ENCODE data around the gene PARD6B.

The PARD6B gene

GRCh38 chr20:50722424-50723155 lies 8.8 kb upstream of the PARD6B start:
- no peak for DNase-seq

- DNase-seq = no peak
These were observed 7.7 kb upstream of the PARD6B start for GRCh38 chr20:50723672-50724071.

GRCh38 chr20:50724112-50724725 lies 7.2 kb upstream of the PARD6B start:
- DNase-seq = no peak

- peak in 45 of 56 donors; percentile 9 to 89 (median 63) for DNase-seq
These were observed 6.3 kb upstream of the PARD6B start for GRCh38 chr20:50724851-50725723.

GRCh38 chr20:50725724-50726005 lies 5.7 kb upstream of the PARD6B start:
- DNase-seq = no peak

- DNase-seq = no peak
These were observed 4.2 kb upstream of the PARD6B start for GRCh38 chr20:50726955-50727791.

- DNase-seq = no peak
These were observed 3.4 kb upstream of the PARD6B start for GRCh38 chr20:50727792-50728485.

- no peak for DNase-seq
These were observed 2.8 kb upstream of the PARD6B start for GRCh38 chr20:50728486-50728980.

- DNase-seq = no peak
These were observed 2.2 kb upstream of the PARD6B start for GRCh38 chr20:50728981-50729874.

DNA sequence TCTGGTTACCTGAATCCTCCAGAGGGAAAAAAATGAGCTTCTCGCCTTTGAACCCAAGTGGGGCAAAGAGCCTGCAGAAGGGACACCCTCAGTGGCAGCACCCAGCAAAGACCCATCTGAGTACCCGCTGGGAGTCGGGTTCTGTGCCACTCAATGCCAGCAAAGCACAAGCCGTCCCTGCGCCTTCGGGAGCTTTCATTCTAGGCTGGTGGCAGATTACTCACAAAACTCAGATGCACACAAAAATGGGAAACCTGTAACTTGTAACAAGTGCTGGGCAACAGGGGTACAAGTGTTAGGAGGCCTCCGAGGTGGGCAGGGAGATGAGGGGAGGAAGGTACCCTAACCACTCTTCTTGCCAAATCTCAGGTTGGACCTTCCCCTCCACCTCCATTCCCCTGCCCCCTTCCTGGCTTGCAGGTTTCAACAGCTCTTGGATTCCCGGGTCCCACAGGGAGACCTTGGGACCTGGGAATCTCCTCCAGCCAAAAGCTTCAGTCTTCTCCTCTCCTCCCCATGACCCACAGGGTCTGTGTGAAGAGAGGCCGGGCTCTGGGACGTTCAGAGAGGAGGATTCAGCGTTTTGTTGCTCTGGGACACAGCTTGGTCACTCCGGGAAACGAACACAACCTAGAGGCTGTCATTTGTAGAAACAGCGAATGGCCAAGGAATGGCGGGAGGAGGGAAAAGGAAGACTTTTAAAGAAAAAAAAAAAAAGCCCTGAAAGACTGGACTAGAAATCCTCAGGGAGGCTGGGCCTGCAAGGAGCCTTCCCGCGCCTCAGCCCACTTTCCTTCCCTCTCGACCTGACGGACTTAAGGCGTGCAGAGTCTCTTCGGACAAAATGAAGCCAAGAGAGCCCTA lies 1.2 kb upstream of the PARD6B start:
- DNase-seq = peak in 1 of 56 donors; percentile 9

- DNase-seq = no peak
These were observed 670 bp upstream of the PARD6B start for GRCh38 chr20:50730765-50731054.

DNA sequence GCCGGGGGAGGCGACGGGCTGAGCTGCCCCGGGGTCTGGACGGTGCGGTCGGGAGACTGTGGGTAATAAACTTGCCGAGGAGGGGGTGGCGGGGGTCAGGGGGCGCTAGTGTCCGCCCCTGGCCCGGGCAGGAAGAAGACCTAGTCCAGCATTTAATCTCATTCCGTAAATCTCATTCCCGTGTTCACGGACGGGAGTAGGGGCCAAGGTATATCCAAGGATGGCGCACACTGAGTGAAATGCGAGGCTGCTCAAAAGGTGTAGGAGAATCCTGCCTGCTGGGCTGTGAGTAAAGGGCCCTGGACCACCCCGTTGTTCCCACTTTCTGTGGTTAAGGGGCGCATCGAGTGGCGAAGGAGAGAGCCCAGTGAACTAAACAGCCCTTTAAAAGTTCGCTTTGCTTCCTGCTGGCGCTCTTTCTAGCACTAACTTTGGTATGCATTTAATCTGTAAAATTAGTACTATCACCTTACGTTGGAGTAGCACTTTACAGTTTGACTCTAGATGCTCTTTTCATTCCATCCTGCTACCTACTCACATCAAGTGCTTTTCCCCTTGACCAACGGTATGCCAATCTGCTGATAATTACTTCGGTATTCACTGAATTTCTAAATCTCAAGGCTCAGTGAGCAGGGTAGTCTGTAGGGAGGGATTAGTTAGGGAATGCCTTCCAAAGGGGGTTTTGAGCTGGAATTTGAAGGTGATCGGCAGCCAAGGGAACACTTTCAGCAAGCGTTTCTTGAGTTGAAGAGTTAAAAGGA lies 730 bp downstream of the PARD6B start:
- no peak for DNase-seq

- DNase-seq = no peak
These were observed 2.4 kb downstream of the PARD6B start for GRCh38 chr20:50733644-50734349.

DNA sequence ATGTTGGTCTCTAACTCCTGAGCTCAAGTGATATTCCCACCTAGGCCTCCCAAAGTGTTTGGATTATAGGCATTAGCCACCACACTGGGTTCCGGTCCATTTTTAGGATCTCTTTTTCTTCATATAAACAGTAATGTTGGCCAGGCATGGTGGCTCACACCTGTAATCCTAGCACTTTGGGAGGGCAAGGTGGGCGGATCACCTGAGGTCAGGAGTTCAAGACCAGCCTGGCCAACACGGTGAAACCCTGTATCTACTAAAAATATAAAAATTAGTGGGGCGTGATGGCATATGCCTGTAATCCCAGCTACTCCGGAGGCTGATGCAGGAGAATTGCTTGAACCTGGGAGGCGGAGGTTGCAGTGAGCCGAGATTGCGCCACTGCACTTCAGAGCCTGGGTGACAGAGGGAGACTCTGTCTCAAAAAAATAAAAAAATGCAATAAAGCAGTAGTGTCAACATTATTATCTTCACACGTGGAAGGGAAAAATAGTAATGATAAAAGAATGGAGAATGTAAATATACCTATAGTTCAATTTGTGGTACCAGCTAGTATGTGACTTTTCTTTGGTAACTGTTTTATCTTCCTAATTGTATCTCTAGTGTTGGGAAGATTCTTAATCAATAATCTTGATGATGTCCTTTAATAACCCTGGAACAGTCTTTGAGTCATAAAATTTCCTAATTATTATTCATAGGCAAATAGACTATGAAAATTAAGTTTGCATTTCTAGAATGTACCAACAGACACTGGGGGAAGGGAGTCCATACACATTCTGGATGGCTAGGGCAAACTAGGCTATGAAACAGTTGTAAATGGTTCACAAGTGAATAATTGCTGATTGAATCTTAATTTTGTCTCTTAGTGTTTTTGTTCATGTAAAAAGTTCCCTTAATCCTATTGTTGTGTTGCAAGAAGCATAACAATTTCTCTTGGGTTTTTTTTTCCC lies 3.6 kb downstream of the PARD6B start:
- DNase-seq = no peak

DNA sequence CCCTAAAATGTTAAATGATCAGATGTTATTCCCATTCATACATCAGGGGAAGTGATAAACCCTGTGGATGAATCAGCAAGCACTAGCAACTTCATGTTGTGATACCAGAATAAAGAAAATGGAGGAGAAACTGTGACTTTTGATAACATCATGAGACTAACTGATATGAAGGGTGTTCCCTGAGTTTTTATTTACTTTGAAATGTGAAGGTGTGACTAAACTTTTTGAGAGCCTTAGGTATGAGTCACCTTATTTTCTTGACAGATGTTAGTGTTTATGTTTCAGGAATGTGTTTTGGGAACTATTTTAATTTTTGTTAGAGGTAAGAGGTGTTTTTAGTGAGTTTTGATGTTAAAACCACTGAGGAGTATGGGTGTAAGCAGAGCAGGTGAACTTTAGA lies 4.4 kb downstream of the PARD6B start:
- DNase-seq = no peak

DNA sequence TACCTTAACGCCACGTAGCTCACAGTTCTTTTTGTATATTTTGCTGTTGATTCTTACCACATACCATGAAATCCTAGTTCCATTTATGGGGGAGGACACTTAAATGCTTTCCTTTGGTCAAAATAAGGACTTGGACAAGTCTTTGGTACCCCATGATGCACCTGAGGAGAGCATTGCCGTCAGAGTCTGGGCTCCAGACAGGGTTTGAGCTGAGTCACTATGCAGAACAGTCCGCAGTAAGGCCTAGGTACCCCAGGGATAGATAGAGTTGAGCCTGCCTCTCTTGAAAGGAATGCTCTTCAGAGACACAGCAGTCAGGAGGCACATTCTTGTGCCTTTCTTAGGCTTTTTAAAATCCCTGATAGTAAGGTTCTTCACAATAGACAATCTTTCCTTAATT lies 6.0 kb downstream of the PARD6B start:
- DNase-seq = no peak
